ENCODE data around the gene TRAPPC11. TPM values are rescaled to one million over a fixed set of nuclear protein-coding genes. Genes with fewer than 3 reads are reported as not detected.
"Not testable (repeated sequence)": the region's sequence is repeated elsewhere in the genome, so short reads cannot be mapped to it uniquely, and the experiment has no call there.

The TRAPPC11 gene
- total RNA-seq = 49.4 TPM

DNA sequence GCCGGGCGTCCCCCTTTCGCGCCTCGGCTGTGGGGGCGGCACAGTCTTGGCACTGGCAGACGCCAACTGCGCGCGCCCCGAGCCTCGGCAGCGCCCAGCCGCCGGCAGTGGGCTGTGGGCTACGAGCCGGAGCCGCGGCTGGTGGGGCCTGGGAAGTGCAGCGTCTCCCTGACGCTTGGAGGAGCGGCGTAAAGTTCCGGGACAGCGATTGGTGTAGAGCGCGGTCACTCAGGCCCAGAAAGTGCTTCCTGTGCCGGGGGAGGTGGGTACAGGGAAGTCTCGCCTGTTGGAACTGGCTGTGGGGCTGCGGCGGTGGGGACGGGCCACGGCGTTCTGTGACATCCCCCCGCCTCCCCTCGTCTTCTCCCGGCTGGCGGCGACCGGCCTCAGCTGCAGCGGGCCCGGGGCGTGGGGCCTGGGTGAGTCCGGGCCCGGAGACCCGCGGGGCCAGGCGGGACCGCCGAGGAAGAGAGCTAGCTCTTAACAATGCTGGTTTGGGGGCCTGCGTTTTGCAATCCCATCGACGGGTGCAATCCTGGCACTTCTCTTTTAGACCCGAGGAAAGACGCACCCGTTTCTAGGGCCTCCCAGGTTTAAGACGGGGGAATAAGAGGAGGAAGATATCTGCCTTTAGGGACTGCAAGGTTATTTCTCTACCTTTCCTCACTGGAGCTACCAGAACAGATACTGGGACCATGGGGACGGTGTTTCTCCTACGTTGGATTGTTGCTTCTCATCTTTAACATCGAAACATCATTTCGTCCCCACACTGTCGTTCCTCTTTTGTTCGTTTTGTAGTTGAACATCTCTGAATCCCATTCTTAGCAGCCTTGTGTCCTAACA is at the start of gene TRAPPC11, which contains the start of gene RWDD4:
Gene TRAPPC11 (plus strand): TSS at position 265 of the 843 bp plus-strand sequence. CDS start 4,575 bp downstream, outside the sequence.
Gene RWDD4 (minus strand): TSS at position 157 of the 843 bp plus-strand sequence. CDS start 233 bp downstream, outside the sequence.
- peak; percentile 99 for DNase-seq (ENCODE audit: low spot score)

DNA sequence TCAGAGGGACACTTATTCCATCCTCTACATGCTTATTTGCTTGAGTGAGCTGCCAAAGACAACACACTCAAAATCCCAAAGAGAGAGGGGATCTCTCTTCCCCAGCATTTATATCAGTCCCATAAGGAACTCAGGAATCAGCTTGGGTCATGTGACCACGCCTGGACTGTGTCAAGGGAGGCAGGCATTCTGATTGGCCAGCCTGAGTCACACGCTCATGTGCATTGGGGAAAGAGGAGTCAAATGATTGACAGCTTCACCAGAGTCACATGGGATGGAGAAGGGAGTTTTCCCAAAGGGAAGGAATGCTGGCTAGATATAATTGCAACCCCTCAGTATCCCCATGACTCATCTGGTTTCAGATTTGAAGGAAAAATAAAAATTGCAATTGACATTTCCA is 49.1 kb upstream of the TRAPPC11 start:
- no peak for DNase-seq (ENCODE audit: low spot score)

DNA sequence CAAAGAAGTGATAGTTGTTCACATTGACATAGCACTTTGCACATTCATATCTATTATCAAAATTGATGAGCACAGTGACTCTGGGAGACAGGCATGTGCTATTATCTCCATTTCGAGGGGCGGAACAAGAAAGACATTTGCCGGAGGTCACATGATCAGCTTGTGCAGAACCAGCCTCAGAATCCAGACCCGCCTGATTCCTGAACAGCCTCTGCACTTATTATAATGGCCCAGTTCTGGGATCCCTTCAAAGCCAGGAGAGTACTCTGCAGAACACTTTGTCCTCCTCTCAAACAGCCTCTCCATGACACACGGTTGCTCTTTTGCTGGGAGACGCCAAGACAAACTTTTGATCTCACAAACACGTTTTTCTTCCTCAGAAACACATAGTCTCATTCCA is 48.5 kb upstream of the TRAPPC11 start:
- no peak for DNase-seq (ENCODE audit: low spot score)

DNA sequence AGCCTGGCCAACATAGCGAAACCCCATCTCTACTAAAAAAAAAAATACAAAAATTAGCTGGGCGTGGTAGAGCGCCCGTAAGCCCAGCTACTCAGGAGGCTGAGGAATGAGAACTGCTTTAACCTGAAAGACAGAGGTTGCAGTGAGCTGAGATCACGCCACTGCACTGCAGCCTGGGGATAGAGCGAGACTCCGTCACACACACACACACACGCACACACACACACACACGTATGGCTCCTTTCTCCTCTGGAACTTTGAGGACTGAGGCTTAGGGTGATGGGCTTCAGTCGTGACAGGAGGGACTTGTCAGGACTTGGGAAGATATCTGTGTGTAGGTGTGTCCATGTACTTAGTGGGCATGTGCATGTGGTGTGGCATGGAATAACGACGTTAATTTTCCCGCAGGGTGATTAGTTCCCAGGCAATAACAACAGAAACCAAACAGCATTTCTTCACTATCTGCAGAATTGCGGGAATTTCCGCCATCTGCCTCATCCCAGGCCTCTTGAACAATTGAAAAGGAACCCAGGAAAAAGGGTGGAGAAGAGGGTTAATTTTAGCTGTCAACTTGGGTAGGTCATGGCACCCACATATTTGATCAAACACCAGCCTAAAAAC is 47.8 kb upstream of the TRAPPC11 start:
- DNase-seq (ENCODE audit: low spot score) = no peak

DNA sequence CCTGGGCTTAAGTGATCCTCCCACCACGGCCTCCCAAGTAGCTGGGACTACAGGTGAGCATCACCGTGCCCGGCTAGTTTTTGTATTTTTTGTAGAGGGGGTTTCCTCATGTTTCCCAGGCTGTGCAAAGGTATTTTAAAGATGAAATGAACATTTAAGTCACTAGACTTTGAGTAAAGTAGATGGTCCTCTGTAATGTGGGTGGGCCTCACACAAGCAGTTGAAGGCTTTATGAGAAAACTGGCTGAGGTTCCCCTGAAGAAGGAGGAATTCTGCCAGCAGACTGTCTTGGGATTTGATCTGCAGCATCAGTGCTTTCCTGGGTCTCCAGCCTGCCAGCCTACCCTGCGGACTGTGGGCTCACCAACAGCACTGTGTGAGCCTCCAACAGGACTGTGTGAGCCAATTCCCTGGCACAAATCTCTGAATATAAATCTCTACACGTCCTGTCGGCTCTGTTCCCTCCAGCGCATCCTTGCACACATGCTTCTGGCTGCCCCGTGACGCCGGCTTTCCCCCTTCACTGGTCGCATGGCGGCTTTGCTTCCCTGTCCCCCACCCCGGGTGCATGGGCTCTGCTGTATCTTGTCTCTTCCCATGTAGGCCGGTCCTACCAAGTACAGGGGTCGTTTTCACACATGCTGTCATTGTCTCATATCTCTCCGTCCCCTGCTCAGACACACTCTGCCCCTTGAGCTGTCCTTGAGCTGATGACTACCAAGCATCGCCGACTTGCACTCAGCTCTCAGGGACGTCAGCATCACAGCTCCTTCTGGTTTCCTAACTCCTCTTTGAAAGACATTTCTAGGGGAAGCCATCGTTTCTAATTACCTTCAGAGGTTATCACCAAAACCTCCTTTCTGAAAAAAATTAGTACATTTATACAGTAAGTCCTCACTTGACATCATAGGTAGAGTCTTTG is 46.5 kb upstream of the TRAPPC11 start:
- no peak for DNase-seq (ENCODE audit: low spot score)

DNA sequence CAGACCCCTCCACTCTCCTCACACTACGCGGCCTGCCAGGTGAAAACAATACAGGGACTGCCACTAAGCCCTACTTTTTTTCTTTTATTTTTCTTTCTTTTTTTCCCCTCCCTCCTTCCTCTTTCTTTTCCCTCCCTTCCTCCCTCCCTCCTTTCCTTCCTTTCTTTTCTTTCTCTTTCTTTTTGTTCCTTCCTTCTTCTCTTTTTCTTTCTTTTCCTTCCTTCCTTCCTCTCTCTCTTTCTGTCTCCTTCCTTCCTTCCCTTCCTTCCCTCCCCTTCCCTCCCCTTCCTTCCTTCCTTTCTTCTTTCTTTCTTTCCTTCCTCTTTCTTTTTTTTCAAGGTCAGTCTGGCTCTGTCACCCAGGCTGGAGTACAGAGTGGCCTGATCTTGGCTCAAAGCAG is 42.0 kb upstream of the TRAPPC11 start:
- peak; percentile 4 for DNase-seq (ENCODE audit: low spot score)

DNA sequence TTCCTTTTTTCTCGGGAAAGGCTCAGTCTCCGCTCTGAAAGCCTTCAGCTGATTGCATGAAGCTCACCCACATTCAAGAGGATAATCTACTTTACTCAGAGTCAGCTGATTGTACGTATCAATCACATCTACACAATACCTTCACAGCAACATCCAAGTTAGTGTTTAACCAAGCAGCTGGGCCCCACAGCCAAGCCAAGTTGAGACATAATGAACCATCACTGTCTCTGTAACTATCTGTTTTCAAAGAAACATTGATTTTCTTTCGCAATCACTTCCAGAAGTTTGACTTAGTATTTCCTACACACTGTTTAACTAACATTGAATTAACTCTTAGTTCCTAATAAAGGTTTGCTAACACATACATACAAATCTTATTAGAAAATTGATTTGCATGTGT is 40.4 kb upstream of the TRAPPC11 start:
- no peak for DNase-seq (ENCODE audit: low spot score)

DNA sequence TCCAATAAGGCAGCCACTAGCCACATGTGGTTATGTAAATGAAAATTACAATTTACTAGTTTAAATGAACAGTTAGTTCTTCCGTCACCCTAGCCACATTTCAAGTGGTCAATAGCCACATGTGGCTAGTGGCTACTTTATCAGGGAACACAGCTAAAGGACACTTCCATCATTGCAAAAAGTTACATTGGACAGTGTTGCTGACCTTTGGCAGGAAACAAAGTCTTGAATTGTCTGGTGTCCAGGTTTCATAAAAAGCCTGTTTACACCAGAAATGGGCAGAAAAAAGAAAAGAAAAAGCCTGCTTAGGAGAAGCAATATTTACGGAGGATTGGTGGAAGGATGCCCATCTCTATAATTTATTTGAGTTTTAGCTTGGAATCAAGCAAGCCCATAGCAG is 38.7 kb upstream of the TRAPPC11 start:
- no peak for DNase-seq (ENCODE audit: low spot score)

DNA sequence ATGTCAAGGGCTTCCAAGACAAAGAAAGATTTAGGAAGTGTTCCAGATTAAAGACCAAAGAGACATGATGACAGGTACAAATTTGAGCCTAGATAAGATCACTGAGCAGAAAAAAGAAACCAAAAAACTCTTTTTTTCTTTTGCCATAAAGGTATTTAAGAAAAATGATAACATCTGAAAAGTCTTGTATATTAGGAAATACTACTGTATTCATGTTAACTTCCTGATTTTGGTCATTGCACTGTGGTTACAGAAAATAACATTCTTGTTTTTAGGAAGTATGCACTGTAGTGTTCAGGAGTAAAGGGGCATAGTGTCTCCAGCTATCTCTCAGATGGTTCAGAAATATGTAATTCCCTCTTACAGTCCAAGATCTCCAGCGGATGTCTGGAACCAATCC is 37.2 kb upstream of the TRAPPC11 start:
- no peak for DNase-seq (ENCODE audit: low spot score)

DNA sequence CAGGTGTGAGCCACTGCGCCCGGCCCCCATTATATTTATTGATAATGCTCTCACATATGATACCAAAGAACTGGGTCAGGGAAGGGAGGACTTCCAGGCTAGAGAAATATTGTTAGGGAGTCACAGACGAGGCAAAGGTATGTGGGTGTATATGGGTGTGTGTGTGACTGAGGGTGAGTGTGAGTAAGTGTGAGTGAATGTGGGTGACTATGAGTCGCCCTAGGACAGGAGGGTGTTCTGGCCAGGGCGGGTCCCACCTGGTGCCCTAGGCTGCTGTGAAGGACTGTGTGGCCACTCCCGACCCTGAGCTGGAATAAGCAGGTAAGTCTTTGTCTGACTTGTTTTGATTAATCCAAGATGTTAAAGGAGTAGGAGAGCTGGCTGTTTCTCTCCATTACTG is 34.5 kb upstream of the TRAPPC11 start:
- DNase-seq (ENCODE audit: low spot score) = no peak

DNA sequence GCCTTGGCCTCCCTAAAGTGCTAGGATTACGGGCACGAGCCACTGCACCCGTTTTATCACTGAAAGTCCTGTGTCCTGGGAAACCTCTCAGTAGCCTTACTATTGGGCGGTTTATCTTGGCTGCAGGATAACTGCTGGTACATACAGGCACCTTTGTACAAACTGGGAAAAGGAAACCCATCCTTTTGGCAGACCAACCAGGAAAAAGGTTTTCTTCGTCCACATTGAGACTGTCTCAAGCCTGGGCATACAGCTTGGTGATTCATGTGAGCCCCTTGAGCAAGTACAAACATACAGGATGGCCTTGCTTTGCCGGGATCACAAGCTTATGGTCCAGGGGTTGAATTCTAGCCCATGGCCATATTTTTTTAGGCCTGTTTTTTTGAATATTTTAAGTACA is 32.9 kb upstream of the TRAPPC11 start:
- DNase-seq (ENCODE audit: low spot score) = no peak

DNA sequence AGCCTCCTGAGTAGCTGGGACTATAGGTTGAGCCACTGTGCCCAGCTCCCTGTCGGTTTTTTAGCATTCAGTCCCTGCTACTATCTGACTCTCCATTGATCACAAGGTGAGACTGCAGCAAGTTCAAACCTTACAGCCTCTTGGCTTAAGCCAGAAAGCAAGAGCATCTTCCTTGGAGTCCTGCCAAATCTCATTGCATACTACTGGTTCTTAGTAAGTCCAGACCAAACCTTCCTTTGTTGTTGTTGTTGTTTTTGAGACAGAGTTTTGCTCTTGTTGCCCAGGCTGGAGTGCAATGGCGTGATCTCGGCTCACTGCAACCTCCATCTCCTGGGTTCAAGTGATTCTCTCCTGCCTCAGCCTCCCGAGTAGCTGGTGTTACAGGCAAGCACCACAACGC is 31.8 kb upstream of the TRAPPC11 start:
- not testable (repeated sequence) for DNase-seq (ENCODE audit: low spot score)

DNA sequence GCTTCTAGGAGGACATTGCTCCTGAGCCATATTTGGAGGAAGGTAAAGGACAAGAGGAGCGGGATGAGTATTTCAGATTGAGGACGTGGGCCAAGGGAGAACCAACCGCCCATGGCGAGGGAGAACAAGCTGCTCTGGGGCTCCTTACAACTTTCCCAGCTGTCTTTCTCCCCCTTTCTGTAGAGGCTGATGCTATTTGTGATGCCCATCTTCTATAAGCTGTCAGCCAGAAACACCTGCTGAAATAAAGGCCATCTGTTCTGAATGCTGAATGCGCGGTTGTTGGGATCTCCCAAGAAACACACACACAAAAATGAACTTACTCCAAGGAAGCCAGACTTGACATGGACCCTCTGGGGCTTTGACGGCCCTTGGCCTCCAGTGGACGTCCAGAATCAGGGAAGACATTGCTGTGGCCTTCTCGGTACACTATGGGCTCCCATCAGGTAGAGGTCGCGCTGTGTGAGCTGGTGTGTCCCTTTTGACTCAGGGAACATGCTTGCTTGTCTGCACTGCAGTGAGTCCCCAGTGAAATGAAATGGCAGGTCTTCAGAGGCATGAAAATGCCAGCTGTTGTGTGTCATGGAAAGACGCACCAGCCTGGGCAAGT is 31.0 kb upstream of the TRAPPC11 start:
- DNase-seq (ENCODE audit: low spot score) = no peak

DNA sequence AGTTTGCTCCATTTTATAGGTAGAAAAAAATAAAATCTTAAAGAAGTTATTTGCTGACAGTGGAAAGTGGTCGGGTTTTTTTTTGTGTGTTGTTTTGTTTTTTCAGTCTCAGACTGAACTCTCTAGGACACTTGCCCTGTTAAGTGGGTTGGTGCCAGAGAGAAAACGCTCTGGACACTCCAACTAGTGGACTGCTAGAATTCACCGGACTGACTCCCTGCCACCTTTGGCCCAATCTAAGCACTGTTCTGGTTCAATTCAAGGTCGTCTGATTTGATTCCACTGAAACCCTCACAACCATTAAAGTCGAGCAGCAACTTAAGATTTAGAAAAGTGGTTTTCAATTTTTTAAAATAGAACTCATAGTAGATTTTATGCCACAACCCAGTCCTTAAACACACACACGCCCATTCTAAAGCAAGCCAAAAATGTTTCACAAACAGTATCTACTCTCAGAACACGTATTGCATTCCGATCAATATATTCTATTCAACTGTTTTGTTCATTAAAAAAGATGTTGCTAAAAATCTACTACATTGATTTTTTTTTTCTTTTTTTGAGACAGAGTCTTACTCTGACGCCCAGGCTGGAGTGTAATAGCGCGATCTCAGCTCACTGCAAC is 27.4 kb upstream of the TRAPPC11 start:
- DNase-seq (ENCODE audit: low spot score) = no peak

DNA sequence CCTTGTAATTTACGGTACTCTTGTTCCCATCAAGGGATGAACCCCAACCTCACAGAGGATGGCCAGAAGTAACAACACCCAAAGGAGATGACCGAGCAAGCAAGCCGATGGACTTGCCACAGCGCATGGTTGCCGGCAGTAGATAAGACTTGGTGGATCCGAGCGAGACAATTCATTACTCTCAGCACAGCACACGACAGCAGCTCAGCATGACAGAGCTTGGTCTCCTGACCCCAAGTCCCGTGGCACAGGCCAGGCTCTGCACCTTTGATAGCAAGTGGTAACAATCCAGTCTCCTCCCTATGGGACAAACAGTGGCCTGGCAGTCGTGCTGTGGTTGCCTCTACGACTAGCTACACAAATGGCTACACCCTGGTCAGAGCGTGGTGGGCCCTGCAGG is 26.4 kb upstream of the TRAPPC11 start:
- no peak for DNase-seq (ENCODE audit: low spot score)

DNA sequence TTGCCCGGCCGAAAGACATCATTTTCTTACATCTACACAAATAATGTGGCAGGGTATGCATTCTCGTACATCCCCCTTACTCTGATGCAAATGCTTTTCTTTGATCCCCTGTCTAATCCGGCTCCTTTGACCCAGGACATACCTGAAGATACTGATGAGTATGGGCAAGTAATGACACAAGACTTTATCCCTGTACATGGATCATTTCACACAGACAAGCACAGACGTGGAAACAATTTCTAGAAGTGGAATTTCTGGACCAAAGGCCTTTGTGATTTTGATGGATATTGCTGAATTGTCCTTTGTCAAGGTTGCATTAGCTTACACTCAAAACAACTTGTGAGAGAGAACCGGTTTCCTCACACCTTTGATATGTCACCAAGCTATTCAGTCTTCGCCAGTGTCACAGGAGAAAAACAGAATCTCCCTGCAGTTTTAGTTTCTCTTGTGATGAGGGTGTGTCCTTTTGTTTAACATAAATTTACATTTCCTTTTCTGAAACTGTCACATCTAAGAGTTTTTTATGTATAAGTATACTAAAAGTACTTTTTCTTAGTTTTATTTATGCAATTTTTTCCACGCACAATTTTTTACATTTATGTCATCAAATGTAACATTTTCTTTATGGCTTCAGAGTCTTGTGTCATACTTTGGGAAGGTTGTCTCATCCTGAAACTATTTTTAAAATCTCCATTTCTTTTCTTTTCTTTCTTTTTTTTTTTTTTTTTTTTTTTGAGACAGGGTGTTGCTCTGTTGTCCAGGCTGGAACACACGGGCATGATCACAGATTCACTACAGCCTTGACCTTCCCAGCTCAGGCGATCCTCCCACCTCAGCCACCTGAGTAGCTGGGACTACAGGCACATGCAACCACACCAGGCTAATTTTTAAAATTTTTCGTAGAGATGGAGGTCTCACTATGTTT is 25.4 kb upstream of the TRAPPC11 start:
- no peak for DNase-seq (ENCODE audit: low spot score)

DNA sequence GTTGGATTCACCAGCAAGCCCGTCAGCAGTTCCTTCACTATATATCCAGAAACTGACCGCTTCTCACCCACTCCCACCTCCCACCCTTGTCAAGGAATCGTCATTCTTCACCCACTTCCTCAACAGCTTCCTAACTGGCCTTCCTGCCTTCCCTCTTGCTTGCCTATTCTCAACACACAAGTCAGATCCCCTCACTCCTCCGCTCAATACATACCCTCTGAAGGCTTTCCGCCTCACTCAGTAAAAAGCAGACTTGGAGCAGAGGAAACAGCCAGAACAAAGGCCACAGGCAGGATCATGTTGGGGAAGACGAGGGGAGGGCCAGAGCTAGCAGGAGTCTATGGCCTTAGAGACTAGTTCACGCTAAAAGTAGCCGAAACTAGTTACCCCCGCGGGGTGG is 23.8 kb upstream of the TRAPPC11 start:
- DNase-seq (ENCODE audit: low spot score) = no peak

DNA sequence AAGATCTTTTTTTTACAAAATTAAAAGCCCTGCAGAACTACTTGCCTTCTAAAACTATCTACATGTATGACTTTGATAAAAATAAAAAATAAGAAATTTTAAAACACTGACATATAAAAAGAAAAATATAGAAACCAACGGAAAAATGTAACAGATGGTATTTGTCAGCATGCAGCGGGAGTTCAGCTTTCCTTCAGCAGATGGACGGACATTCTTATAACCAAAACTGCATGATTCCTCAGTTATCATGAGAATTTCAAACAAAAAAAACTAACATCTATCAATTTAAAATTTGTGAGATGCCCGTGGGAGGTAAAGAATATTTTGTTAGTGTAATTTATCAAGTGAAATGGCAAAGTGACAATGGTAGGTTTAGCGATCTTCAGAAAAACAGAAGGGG is 23.4 kb upstream of the TRAPPC11 start:
- no peak for DNase-seq (ENCODE audit: low spot score)

DNA sequence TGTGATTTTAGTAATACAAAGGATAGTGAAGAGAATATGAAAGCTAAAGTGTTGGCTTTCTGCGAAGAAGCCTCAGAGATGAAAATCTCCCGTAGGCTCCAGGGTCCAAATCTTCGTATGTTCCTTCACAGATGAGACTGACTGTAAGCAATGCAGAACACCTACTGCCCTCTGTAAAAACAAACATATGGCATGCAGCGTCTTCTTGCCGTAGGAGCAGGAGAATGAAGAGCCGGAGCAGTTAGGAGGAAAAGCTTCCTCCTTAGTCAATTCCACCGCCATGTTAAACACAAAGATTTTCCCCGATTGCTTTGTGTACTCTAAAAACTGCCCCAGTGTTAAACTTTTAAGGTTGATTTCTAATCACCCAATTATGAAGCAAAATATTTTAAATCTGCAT is 22.6 kb upstream of the TRAPPC11 start:
- no peak for DNase-seq (ENCODE audit: low spot score)

DNA sequence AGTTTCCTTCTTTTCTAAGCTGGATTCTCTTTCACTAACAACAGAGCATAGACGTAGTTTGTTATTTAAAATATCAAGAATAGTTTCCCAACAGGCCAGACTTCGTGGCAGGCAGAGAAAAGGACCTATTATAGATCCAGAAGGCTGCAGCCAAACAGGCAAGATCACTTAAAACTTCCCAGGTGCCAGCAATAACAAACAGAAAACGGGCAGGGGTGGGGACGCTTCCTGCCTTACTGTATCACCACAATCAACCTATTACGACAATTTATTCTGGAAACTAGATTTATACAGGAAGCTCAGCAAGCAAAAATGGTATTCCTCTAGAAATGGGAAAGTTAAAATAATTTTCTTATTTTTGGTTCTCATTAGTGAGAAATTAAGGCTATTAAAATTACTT is 22.2 kb upstream of the TRAPPC11 start:
- no peak for DNase-seq (ENCODE audit: low spot score)
